H1 (cell line): ENCODE results near the gene CYP2B6. TPM values are rescaled to one million over a fixed set of nuclear protein-coding genes. Genes with fewer than 3 reads are reported as not detected.

ENCODE experiments used
- CTCF ChIA-PET: fragments of 300-600 bp; sonication (Branson Sonifier 250); formaldehyde crosslinking; loops from one replicate; lab custom pipeline; 2021; ENCODE audit not compliant: partially characterized antibody; lab: Charles Lee
- POLR2A ChIA-PET: fragments of 300-600 bp; sonication (Branson Sonifier 250); formaldehyde crosslinking; loops from one replicate; lab custom pipeline; 2021; ENCODE audit warnings: inconsistent platforms; ENCODE audit not compliant: partially characterized antibody; lab: Charles Lee
- DNase-seq, 2 experiments: peaks; one replicate each; pipeline versions ENCODE4 v3.0.0 to v3.0.0-alpha.2; 2010 to 2022; ENCODE audit warnings: low spot score in 2 of 2, low read depth in 1 of 2, mixed read lengths in 1 of 2
- FAIRE-seq: peaks from 2 replicates; lab custom pipeline; 2011; peaks lifted over from hg19 to GRCh38; lab: Jason Lieb, UNC
- H2AFZ ChIP-seq: 2 replicates; pipeline ENCODE4 v1.8.1; 2012; ENCODE audit warnings: low read length, inconsistent platforms
- H2AK5ac ChIP-seq: 2 replicates; pipeline ENCODE4 v1.6.1; 2013; ENCODE audit warnings: low read depth, low read length
- H2BK120ac ChIP-seq: replicated peaks from 2 replicates; pipeline ENCODE3; 2013; ENCODE audit warnings: low read depth, low read length, inconsistent platforms
- H2BK12ac ChIP-seq: 2 replicates; pipeline ENCODE4 v1.6.1; 2013; ENCODE audit warnings: low read depth, low read length
- H2BK15ac ChIP-seq: 2 replicates; pipeline ENCODE4 v1.6.1; 2013; ENCODE audit warnings: low read length
- H2BK20ac ChIP-seq: 2 replicates; pipeline ENCODE4 v1.6.1; 2013; ENCODE audit warnings: low read length
- H2BK5ac ChIP-seq: 2 replicates; pipeline ENCODE4 v1.6.1; 2013; ENCODE audit warnings: low read depth, low read length
- H3K14ac ChIP-seq: 2 replicates; pipeline ENCODE4 v1.6.1; 2013; ENCODE audit warnings: inconsistent platforms; ENCODE audit not compliant: insufficient read length
- H3K18ac ChIP-seq: 2 replicates; pipeline ENCODE4 v1.6.1; 2013; ENCODE audit warnings: low read length; ENCODE audit errors: extremely low read depth
- H3K23ac ChIP-seq: 2 replicates; pipeline ENCODE4 v1.6.1; 2013; ENCODE audit warnings: inconsistent platforms; ENCODE audit not compliant: insufficient read length
- H3K23me2 ChIP-seq: 2 replicates; pipeline ENCODE4 v1.6.1; 2013; ENCODE audit warnings: low read depth, low read length
- H3K27ac ChIP-seq: 2 replicates; pipeline ENCODE4 v1.6.1; 2011; ENCODE audit warnings: low read depth, low read length, inconsistent platforms
- H3K27me3 ChIP-seq, 4 experiments: replicated peaks in 1 of 4; 1 replicate in 1 of 4; 2 replicates in 3 of 4; pipeline versions ENCODE4 v1.6.1 to v1.8.1; 2011 to 2013; ENCODE audit warnings: low read length in 3 of 4, mild to moderate bottlenecking in 3 of 4, inconsistent platforms in 2 of 4, mixed read lengths in 2 of 4, moderate library complexity in 1 of 4; ENCODE audit not compliant: control insufficient read depth in 3 of 4, insufficient read depth in 3 of 4; ENCODE audit errors: extremely low read depth in 1 of 4
- H3K36me3 ChIP-seq, 4 experiments: 2 replicates each; pipeline versions ENCODE4 v1.6.1 to v1.8.1; 2011 to 2013; ENCODE audit warnings: mild to moderate bottlenecking in 4 of 4, low read length in 3 of 4, moderate library complexity in 2 of 4, control low read depth in 1 of 4, inconsistent platforms in 1 of 4; ENCODE audit not compliant: insufficient read depth in 4 of 4, control insufficient read depth in 2 of 4
- H3K4ac ChIP-seq: replicated peaks from 2 replicates; pipeline ENCODE3; 2013; ENCODE audit warnings: low read length, low read depth, mixed read lengths, inconsistent platforms; ENCODE audit not compliant: insufficient read length
- H3K4me1 ChIP-seq, 4 experiments: replicated peaks in 1 of 4; 1 replicate in 1 of 4; 2 replicates in 3 of 4; pipeline versions ENCODE4 v1.6.1 to v1.8.1; 2011 to 2013; ENCODE audit warnings: low read length in 3 of 4, inconsistent platforms in 2 of 4, mixed read lengths in 1 of 4; ENCODE audit not compliant: insufficient read depth in 4 of 4, control insufficient read depth in 3 of 4
- H3K4me2 ChIP-seq, 2 experiments: 2 replicates each; pipeline versions ENCODE4 v1.6.1 to v1.8.1; 2011 to 2013; ENCODE audit warnings: low read depth in 2 of 2, low read length in 2 of 2, control low read depth in 1 of 2, inconsistent platforms in 1 of 2, mild to moderate bottlenecking in 1 of 2; ENCODE audit not compliant: insufficient read depth in 1 of 2
- H3K4me3 ChIP-seq, 4 experiments: fragments of 200-600, 300-600 bp in 1 of 4; sonication (generic), shearing (Covaris generic), sonication (Bioruptor Twin) in 1 of 4; 2 replicates each; pipeline versions ENCODE4 v1.5.1 to v1.8.1; 2011 to 2016; ENCODE audit warnings: low read length in 4 of 4, low read depth in 3 of 4, control low read depth in 2 of 4, inconsistent platforms in 2 of 4, mild to moderate bottlenecking in 2 of 4, mixed read lengths in 1 of 4, moderate library complexity in 1 of 4; ENCODE audit not compliant: insufficient read depth in 2 of 4; ENCODE audit errors: extremely low read depth in 1 of 4
- H3K56ac ChIP-seq: replicated peaks from 2 replicates; pipeline ENCODE3; 2013; ENCODE audit warnings: low read depth, mild to moderate bottlenecking, mixed read lengths, low read length, inconsistent platforms; ENCODE audit not compliant: insufficient read length
- H3K79me1 ChIP-seq: 2 replicates; pipeline ENCODE4 v1.6.1; 2013; ENCODE audit warnings: low read depth, low read length, control low read depth
- H3K79me2 ChIP-seq, 2 experiments: 2 replicates each; pipeline versions ENCODE4 v1.6.1 to v1.8.1; 2012 to 2013; ENCODE audit warnings: low read length in 2 of 2, mild to moderate bottlenecking in 2 of 2, inconsistent platforms in 1 of 2; ENCODE audit not compliant: insufficient read depth in 2 of 2, control insufficient read depth in 1 of 2
- H3K9ac ChIP-seq, 4 experiments: replicated peaks in 1 of 4; 1 replicate in 1 of 4; 2 replicates in 3 of 4; pipeline versions ENCODE4 v1.6.1 to v1.8.1; 2011 to 2013; ENCODE audit warnings: low read depth in 3 of 4, low read length in 3 of 4, control low read depth in 2 of 4, mild to moderate bottlenecking in 2 of 4, moderate library complexity in 2 of 4, inconsistent platforms in 1 of 4; ENCODE audit errors: extremely low read depth in 1 of 4
- H3K9me3 ChIP-seq, 2 experiments: 2 replicates each; pipeline versions ENCODE4 v1.6.1 to v1.8.1; 2012 to 2013; ENCODE audit warnings: mild to moderate bottlenecking in 2 of 2, moderate library complexity in 2 of 2, control low read depth in 1 of 2, inconsistent platforms in 1 of 2, low read depth in 1 of 2, low read length in 1 of 2, mixed read lengths in 1 of 2; ENCODE audit not compliant: insufficient read depth in 2 of 2
- H4K20me1 ChIP-seq, 2 experiments: replicated peaks in 1 of 2; 2 replicates each; pipeline versions ENCODE3 to v1.8.1; 2011 to 2013; ENCODE audit warnings: inconsistent platforms in 2 of 2, low read length in 2 of 2, mild to moderate bottlenecking in 1 of 2; ENCODE audit not compliant: insufficient read depth in 2 of 2, control insufficient read depth in 1 of 2
- H4K5ac ChIP-seq: 2 replicates; pipeline ENCODE4 v1.6.1; 2013; ENCODE audit warnings: low read length, low read depth, mixed read lengths, inconsistent platforms; ENCODE audit not compliant: insufficient read length
- H4K8ac ChIP-seq: 2 replicates; pipeline ENCODE4 v1.8.0; 2013; ENCODE audit warnings: mild to moderate bottlenecking, moderate library complexity, low read length, inconsistent platforms; ENCODE audit not compliant: insufficient read depth; ENCODE audit errors: extremely low read depth
- H4K91ac ChIP-seq: replicated peaks from 2 replicates; pipeline ENCODE3; 2013; ENCODE audit warnings: low read length, mixed read lengths, inconsistent platforms; ENCODE audit not compliant: insufficient read length
- BACH1 ChIP-seq: IDR thresholded peaks from 2 replicates; pipeline ENCODE4 v1.6.1; 2012; ENCODE audit warnings: low read length, improper control_type of control experiment
- SIX5 ChIP-seq: IDR thresholded peaks from 2 replicates; pipeline ENCODE4 v1.6.1; 2011; ENCODE audit warnings: mild to moderate bottlenecking, low read depth, low read length
- WGBS, 2 experiments: shearing (Covaris generic) in 1 of 2; methylation state at CpG; one replicate each; pipeline versions ENCODE4 v1.1.6 to v1.1.7; 2013 to 2015; ENCODE audit warnings: low lambda C conversion rate in 2 of 2, mixed read lengths in 2 of 2, inconsistent platforms in 1 of 2, low coverage in 1 of 2, missing lambda C conversion rate in 1 of 2; ENCODE audit not compliant: insufficient replicate concordance in 2 of 2, insufficient coverage in 1 of 2, insufficient read length in 1 of 2; ENCODE audit errors: extremely low coverage in 1 of 2, missing lambda C conversion rate in 1 of 2; 5-methylcytosine and 5-hydroxymethylcytosine counted together
- polyA plus RNA-seq, 7 experiments: library from polyadenylated mRNA; depleted of rRNA in 3 of 7; stranded (reverse) in 5 of 7; unstranded in 2 of 7; fragments of >200 nt in 5 of 7; fragments of 200-250 nt in 2 of 7; gene quantifications; 1 replicate in 5 of 7; 2 replicates in 1 of 7; 4 replicates in 1 of 7; pipeline versions ENCODE4 v1.2.1 to v1.2.3, GENCODE V29; 2011 to 2013; ENCODE audit warnings: missing spikeins in 2 of 7, mixed read lengths in 2 of 7
- total RNA-seq: library from RNA; stranded (reverse); fragmentation: NEBNext Ultra II Directional; extraction: Animal tissue kit (Norgen Biotek cat#: 25700); gene quantifications from 2 replicates; pipeline ENCODE4 v1.2.1, GENCODE V29; 2021

The CYP2B6 gene
- total and polyA plus RNA-seq, 2 of the 8 experiments (the other 6 are each of a cell fraction or from before 2014, with no cell fraction given) = 2.8 to 5.4 TPM

DNA sequence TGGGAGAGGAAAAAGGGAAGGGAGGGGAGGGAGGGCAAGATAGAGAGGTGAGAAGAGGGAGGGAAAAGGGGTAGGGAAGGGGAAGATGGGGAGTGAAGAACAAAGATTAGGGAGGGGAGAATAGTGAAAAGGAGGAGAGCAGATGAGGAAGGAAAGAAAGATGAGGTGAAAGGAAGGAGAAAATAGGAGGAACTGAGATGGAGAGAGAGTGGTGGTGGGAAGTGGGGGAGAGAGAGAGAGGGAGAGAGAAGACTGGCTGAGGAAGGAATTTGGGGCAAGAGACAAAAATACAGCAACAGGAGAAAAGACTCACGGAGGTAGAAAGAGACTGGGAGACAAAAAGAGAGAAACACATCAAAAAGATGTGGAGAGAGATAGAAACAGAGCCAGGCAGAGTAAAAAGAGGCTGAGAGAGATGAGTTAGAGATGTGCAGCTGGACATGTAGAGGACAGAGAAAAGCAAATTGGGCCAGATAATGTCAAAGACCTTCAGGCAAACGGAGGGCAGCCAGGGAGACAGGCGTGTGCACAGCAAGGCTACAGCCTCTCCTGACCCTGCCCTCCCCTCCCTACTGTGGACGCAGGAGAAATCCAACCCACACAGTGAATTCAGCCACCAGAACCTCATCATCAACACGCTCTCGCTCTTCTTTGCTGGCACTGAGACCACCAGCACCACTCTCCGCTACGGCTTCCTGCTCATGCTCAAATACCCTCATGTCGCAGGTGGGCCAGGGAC is 49.4 kb upstream of the CYP2B6 start:
- Histone ChIP-seq H4K91ac (no peak overlapping the region), H3K23me2 (no peaks in the 10 kb centered on the region), H3K79me1 (no peaks in the 10 kb centered on the region), H3K4ac (no peak overlapping the region), H4K8ac (no peak overlapping the region), H2BK12ac (no peak overlapping the region), H3K27ac (no peak overlapping the region), H4K20me1 (no peaks in the 10 kb centered on the region), H3K4me3 (no peak overlapping the region), H2BK20ac (no peak overlapping the region), H4K5ac (no peak overlapping the region), H3K23ac (no peak overlapping the region), H3K36me3 (no peaks in the 10 kb centered on the region), H2BK5ac (no peak overlapping the region), H3K79me2 (no peaks in the 10 kb centered on the region), H2AK5ac (no peak overlapping the region), H2BK120ac (no peak overlapping the region), H3K18ac (no peak overlapping the region), H3K14ac (no peak overlapping the region), H2BK15ac (no peak overlapping the region), H3K4me2 (no peak overlapping the region), H3K9me3 (0 out of 4 replicates have a peak, but pooled peaks cover 2 to 3% of the 10 kb centered on the region in 2 experiments), H3K4me1 (no peaks in the 10 kb centered on the region), H3K56ac (no peak overlapping the region), H3K9ac (no peak overlapping the region), H2AFZ (no peak overlapping the region), H3K27me3 (no peaks in the 10 kb centered on the region)
- no peak for FAIRE-seq
- CTCF ChIA-PET = no interaction called here
- no peak for TF ChIP-seq SIX5
- TF ChIP-seq BACH1 = no peak
- WGBS, 2 experiments = 86% methylated on average over 9 of the region's 9 CpGs; no CpG with 5 or more reads in 1 of the 2 experiments
- DNase-seq = no peak
- POLR2A ChIA-PET = no interaction called here
